H1 (cell line): Measurements from ENCODE around the gene SLC8A1. TPM values are rescaled to one million over a fixed set of nuclear protein-coding genes. Genes with fewer than 3 reads are reported as not detected.

Experiments used
- CTCF ChIA-PET: fragments of 300-600 bp; sonication (Branson Sonifier 250); formaldehyde crosslinking; loops from one replicate; lab custom pipeline; 2021; ENCODE audit not compliant: partially characterized antibody; lab: Charles Lee
- POLR2A ChIA-PET: fragments of 300-600 bp; sonication (Branson Sonifier 250); formaldehyde crosslinking; loops from one replicate; lab custom pipeline; 2021; ENCODE audit warnings: inconsistent platforms; ENCODE audit not compliant: partially characterized antibody; lab: Charles Lee
- DNase-seq, 2 experiments: peaks; one replicate each; pipeline versions ENCODE4 v3.0.0 to v3.0.0-alpha.2; 2010 to 2022; ENCODE audit warnings: low spot score in 2 of 2, low read depth in 1 of 2, mixed read lengths in 1 of 2
- FAIRE-seq: peaks from 2 replicates; lab custom pipeline; 2011; peaks lifted over from hg19 to GRCh38; lab: Jason Lieb, UNC
- H2AFZ ChIP-seq: 2 replicates; pipeline ENCODE4 v1.8.1; 2012; ENCODE audit warnings: low read length, inconsistent platforms
- H2AK5ac ChIP-seq: 2 replicates; pipeline ENCODE4 v1.6.1; 2013; ENCODE audit warnings: low read depth, low read length
- H2BK120ac ChIP-seq: replicated peaks from 2 replicates; pipeline ENCODE3; 2013; ENCODE audit warnings: low read depth, low read length, inconsistent platforms
- H2BK12ac ChIP-seq: 2 replicates; pipeline ENCODE4 v1.6.1; 2013; ENCODE audit warnings: low read depth, low read length
- H2BK15ac ChIP-seq: 2 replicates; pipeline ENCODE4 v1.6.1; 2013; ENCODE audit warnings: low read length
- H2BK20ac ChIP-seq: 2 replicates; pipeline ENCODE4 v1.6.1; 2013; ENCODE audit warnings: low read length
- H2BK5ac ChIP-seq: 2 replicates; pipeline ENCODE4 v1.6.1; 2013; ENCODE audit warnings: low read depth, low read length
- H3K14ac ChIP-seq: 2 replicates; pipeline ENCODE4 v1.6.1; 2013; ENCODE audit warnings: inconsistent platforms; ENCODE audit not compliant: insufficient read length
- H3K18ac ChIP-seq: 2 replicates; pipeline ENCODE4 v1.6.1; 2013; ENCODE audit warnings: low read length; ENCODE audit errors: extremely low read depth
- H3K23ac ChIP-seq: 2 replicates; pipeline ENCODE4 v1.6.1; 2013; ENCODE audit warnings: inconsistent platforms; ENCODE audit not compliant: insufficient read length
- H3K23me2 ChIP-seq: 2 replicates; pipeline ENCODE4 v1.6.1; 2013; ENCODE audit warnings: low read depth, low read length
- H3K27ac ChIP-seq: 2 replicates; pipeline ENCODE4 v1.6.1; 2011; ENCODE audit warnings: low read depth, low read length, inconsistent platforms
- H3K27me3 ChIP-seq, 4 experiments: replicated peaks in 1 of 4; 1 replicate in 1 of 4; 2 replicates in 3 of 4; pipeline versions ENCODE4 v1.6.1 to v1.8.1; 2011 to 2013; ENCODE audit warnings: low read length in 3 of 4, mild to moderate bottlenecking in 3 of 4, inconsistent platforms in 2 of 4, mixed read lengths in 2 of 4, moderate library complexity in 1 of 4; ENCODE audit not compliant: control insufficient read depth in 3 of 4, insufficient read depth in 3 of 4; ENCODE audit errors: extremely low read depth in 1 of 4
- H3K36me3 ChIP-seq, 4 experiments: 2 replicates each; pipeline versions ENCODE4 v1.6.1 to v1.8.1; 2011 to 2013; ENCODE audit warnings: mild to moderate bottlenecking in 4 of 4, low read length in 3 of 4, moderate library complexity in 2 of 4, control low read depth in 1 of 4, inconsistent platforms in 1 of 4; ENCODE audit not compliant: insufficient read depth in 4 of 4, control insufficient read depth in 2 of 4
- H3K4ac ChIP-seq: replicated peaks from 2 replicates; pipeline ENCODE3; 2013; ENCODE audit warnings: low read length, low read depth, mixed read lengths, inconsistent platforms; ENCODE audit not compliant: insufficient read length
- H3K4me1 ChIP-seq, 4 experiments: replicated peaks in 1 of 4; 1 replicate in 1 of 4; 2 replicates in 3 of 4; pipeline versions ENCODE4 v1.6.1 to v1.8.1; 2011 to 2013; ENCODE audit warnings: low read length in 3 of 4, inconsistent platforms in 2 of 4, mixed read lengths in 1 of 4; ENCODE audit not compliant: insufficient read depth in 4 of 4, control insufficient read depth in 3 of 4
- H3K4me2 ChIP-seq, 2 experiments: 2 replicates each; pipeline versions ENCODE4 v1.6.1 to v1.8.1; 2011 to 2013; ENCODE audit warnings: low read depth in 2 of 2, low read length in 2 of 2, control low read depth in 1 of 2, inconsistent platforms in 1 of 2, mild to moderate bottlenecking in 1 of 2; ENCODE audit not compliant: insufficient read depth in 1 of 2
- H3K4me3 ChIP-seq, 4 experiments: fragments of 200-600, 300-600 bp in 1 of 4; sonication (generic), shearing (Covaris generic), sonication (Bioruptor Twin) in 1 of 4; 2 replicates each; pipeline versions ENCODE4 v1.5.1 to v1.8.1; 2011 to 2016; ENCODE audit warnings: low read length in 4 of 4, low read depth in 3 of 4, control low read depth in 2 of 4, inconsistent platforms in 2 of 4, mild to moderate bottlenecking in 2 of 4, mixed read lengths in 1 of 4, moderate library complexity in 1 of 4; ENCODE audit not compliant: insufficient read depth in 2 of 4; ENCODE audit errors: extremely low read depth in 1 of 4
- H3K56ac ChIP-seq: replicated peaks from 2 replicates; pipeline ENCODE3; 2013; ENCODE audit warnings: low read depth, mild to moderate bottlenecking, mixed read lengths, low read length, inconsistent platforms; ENCODE audit not compliant: insufficient read length
- H3K79me1 ChIP-seq: 2 replicates; pipeline ENCODE4 v1.6.1; 2013; ENCODE audit warnings: low read depth, low read length, control low read depth
- H3K79me2 ChIP-seq, 2 experiments: 2 replicates each; pipeline versions ENCODE4 v1.6.1 to v1.8.1; 2012 to 2013; ENCODE audit warnings: low read length in 2 of 2, mild to moderate bottlenecking in 2 of 2, inconsistent platforms in 1 of 2; ENCODE audit not compliant: insufficient read depth in 2 of 2, control insufficient read depth in 1 of 2
- H3K9ac ChIP-seq, 4 experiments: replicated peaks in 1 of 4; 1 replicate in 1 of 4; 2 replicates in 3 of 4; pipeline versions ENCODE4 v1.6.1 to v1.8.1; 2011 to 2013; ENCODE audit warnings: low read depth in 3 of 4, low read length in 3 of 4, control low read depth in 2 of 4, mild to moderate bottlenecking in 2 of 4, moderate library complexity in 2 of 4, inconsistent platforms in 1 of 4; ENCODE audit errors: extremely low read depth in 1 of 4
- H3K9me3 ChIP-seq, 2 experiments: 2 replicates each; pipeline versions ENCODE4 v1.6.1 to v1.8.1; 2012 to 2013; ENCODE audit warnings: mild to moderate bottlenecking in 2 of 2, moderate library complexity in 2 of 2, control low read depth in 1 of 2, inconsistent platforms in 1 of 2, low read depth in 1 of 2, low read length in 1 of 2, mixed read lengths in 1 of 2; ENCODE audit not compliant: insufficient read depth in 2 of 2
- H4K20me1 ChIP-seq, 2 experiments: replicated peaks in 1 of 2; 2 replicates each; pipeline versions ENCODE3 to v1.8.1; 2011 to 2013; ENCODE audit warnings: inconsistent platforms in 2 of 2, low read length in 2 of 2, mild to moderate bottlenecking in 1 of 2; ENCODE audit not compliant: insufficient read depth in 2 of 2, control insufficient read depth in 1 of 2
- H4K5ac ChIP-seq: 2 replicates; pipeline ENCODE4 v1.6.1; 2013; ENCODE audit warnings: low read length, low read depth, mixed read lengths, inconsistent platforms; ENCODE audit not compliant: insufficient read length
- H4K8ac ChIP-seq: 2 replicates; pipeline ENCODE4 v1.8.0; 2013; ENCODE audit warnings: mild to moderate bottlenecking, moderate library complexity, low read length, inconsistent platforms; ENCODE audit not compliant: insufficient read depth; ENCODE audit errors: extremely low read depth
- H4K91ac ChIP-seq: replicated peaks from 2 replicates; pipeline ENCODE3; 2013; ENCODE audit warnings: low read length, mixed read lengths, inconsistent platforms; ENCODE audit not compliant: insufficient read length
- RAD21 ChIP-seq, 2 experiments: IDR thresholded peaks in 1 of 2; conservative IDR thresholded peaks in 1 of 2; 2 replicates each; pipeline ENCODE4 v1.6.1; 2011; ENCODE audit warnings: low read depth in 2 of 2, low read length in 2 of 2, improper control_type of control experiment in 1 of 2, inconsistent platforms in 1 of 2, mild to moderate bottlenecking in 1 of 2, moderate library complexity in 1 of 2
- WGBS, 2 experiments: shearing (Covaris generic) in 1 of 2; methylation state at CpG; one replicate each; pipeline versions ENCODE4 v1.1.6 to v1.1.7; 2013 to 2015; ENCODE audit warnings: low lambda C conversion rate in 2 of 2, mixed read lengths in 2 of 2, inconsistent platforms in 1 of 2, low coverage in 1 of 2, missing lambda C conversion rate in 1 of 2; ENCODE audit not compliant: insufficient replicate concordance in 2 of 2, insufficient coverage in 1 of 2, insufficient read length in 1 of 2; ENCODE audit errors: extremely low coverage in 1 of 2, missing lambda C conversion rate in 1 of 2; 5-methylcytosine and 5-hydroxymethylcytosine counted together
- polyA plus RNA-seq, 7 experiments: library from polyadenylated mRNA; depleted of rRNA in 3 of 7; stranded (reverse) in 5 of 7; unstranded in 2 of 7; fragments of >200 nt in 5 of 7; fragments of 200-250 nt in 2 of 7; gene quantifications; 1 replicate in 5 of 7; 2 replicates in 1 of 7; 4 replicates in 1 of 7; pipeline versions ENCODE4 v1.2.1 to v1.2.3, GENCODE V29; 2011 to 2013; ENCODE audit warnings: missing spikeins in 2 of 7, mixed read lengths in 2 of 7
- total RNA-seq: library from RNA; stranded (reverse); fragmentation: NEBNext Ultra II Directional; extraction: Animal tissue kit (Norgen Biotek cat#: 25700); gene quantifications from 2 replicates; pipeline ENCODE4 v1.2.1, GENCODE V29; 2021

SLC8A1 gene
- total and polyA plus RNA-seq, 2 of the 8 experiments (the other 6 are each of a cell fraction or from before 2014, with no cell fraction given) = 0.68 to 3.6 TPM

DNA sequence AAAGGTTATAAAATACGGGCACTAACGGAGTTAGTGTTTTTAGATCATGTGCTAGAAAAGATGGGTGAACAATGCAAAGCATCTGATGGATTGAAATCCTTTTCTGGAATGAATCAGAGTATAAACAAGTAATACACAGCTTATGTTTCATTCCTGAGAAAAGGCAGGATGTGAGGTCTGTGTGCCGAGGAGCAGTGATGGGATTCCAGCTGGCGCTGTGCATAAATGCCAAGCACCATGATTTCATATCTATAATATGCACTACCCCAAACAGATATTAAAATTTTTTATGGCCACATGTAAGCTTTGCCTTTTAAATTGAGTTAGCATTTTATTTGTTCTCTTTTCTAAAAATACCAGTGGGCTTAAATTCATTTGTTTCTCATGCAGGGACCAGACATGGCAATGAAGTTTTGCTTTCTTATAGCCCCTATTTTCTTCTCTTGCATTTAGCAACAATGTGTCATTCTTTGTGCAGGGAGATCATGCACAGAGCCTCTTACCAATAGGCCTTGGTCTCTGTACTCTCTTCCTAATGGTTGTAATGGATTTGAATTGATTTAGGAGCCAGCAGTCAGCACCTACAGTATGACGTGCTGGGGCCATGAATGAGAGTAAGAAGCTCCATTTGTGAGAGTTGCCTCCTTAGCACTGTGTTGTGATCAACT is 323.9 kb downstream of the SLC8A1 start:
- no peak overlapping the region for H3K14ac ChIP-seq
- H2BK120ac ChIP-seq = no peak overlapping the region
- no peak overlapping the region for H3K4ac ChIP-seq
- no peaks in the 10 kb centered on the region for H3K27me3 ChIP-seq
- H3K79me2 ChIP-seq = no peaks in the 10 kb centered on the region
- H3K56ac ChIP-seq = no peak overlapping the region
- no peaks in the 10 kb centered on the region for H3K79me1 ChIP-seq
- no peak overlapping the region for H4K91ac ChIP-seq
- H3K9ac ChIP-seq = no peak overlapping the region
- H3K4me1 ChIP-seq = no peaks in the 10 kb centered on the region
- H4K5ac ChIP-seq = no peak overlapping the region
- ChIA-PET POLR2A (no interaction called here), CTCF (no interaction called here)
- H3K4me3 ChIP-seq = no peak overlapping the region
- no peaks in the 10 kb centered on the region for H3K9me3 ChIP-seq
- no peak for FAIRE-seq
- H2BK5ac ChIP-seq = no peak overlapping the region
- no peak overlapping the region for H2BK20ac ChIP-seq
- no peak overlapping the region for H2BK12ac ChIP-seq
- no peaks in the 10 kb centered on the region for H3K23me2 ChIP-seq
- no peak for TF ChIP-seq RAD21 (IDR thresholded peaks at IDR 0.05 in 1 of 2, conservative IDR thresholded peaks at IDR 0.05 in 1 of 2; ENCODE audit: low read depth in 2 of 2, low read length in 2 of 2)
- no peak overlapping the region for H2AK5ac ChIP-seq
- no peak overlapping the region for H3K18ac ChIP-seq
- no peak for DNase-seq
- no peak overlapping the region for H3K23ac ChIP-seq
- no peak overlapping the region for H4K8ac ChIP-seq
- no peak overlapping the region for H3K27ac ChIP-seq
- H3K4me2 ChIP-seq = no peak overlapping the region
- 93% methylated on average over 5 of the region's 5 CpGs; no CpG with 5 or more reads in 1 of the 2 experiments for WGBS, 2 experiments
- no peaks in the 10 kb centered on the region for H4K20me1 ChIP-seq
- no peak overlapping the region for H2BK15ac ChIP-seq
- H2AFZ ChIP-seq = no peak overlapping the region
- H3K36me3 ChIP-seq = no peaks in the 10 kb centered on the region; a peak in 1 of 8 replicates
